SK-N-SH (cell line): Measurements from ENCODE around the gene RND3. TPM values are rescaled to one million over a fixed set of nuclear protein-coding genes. Genes with fewer than 3 reads are reported as not detected.
A peak's percentile ranks its signal among the peaks of the same experiment; 100 is the strongest.

Source experiments
- CTCF ChIA-PET: fragments of 300-600, 350-600 bp; formaldehyde crosslinking; extraction: SDS; loops from one replicate; lab custom pipeline; 2021; lab: Yijun Ruan, JAX
- POLR2A ChIA-PET: fragments of 350-600 bp; sonication (Branson Sonifier 250); formaldehyde crosslinking; extraction: SDS; loops from one replicate; lab custom pipeline; 2020; ENCODE audit warnings: antibody characterized with exemption, inconsistent platforms; lab: Yijun Ruan, JAX
- DNase-seq: peaks from one replicate; pipeline ENCODE4 v3.0.0; 2012
- H2AFZ ChIP-seq: fragments of 200-600 bp; sonication (generic); 2 replicates; pipeline ENCODE4 v1.8.1; 2016; ENCODE audit warnings: antibody characterized with exemption, mild to moderate bottlenecking, low read depth
- H3F3A ChIP-seq: fragments of 200-600 bp; sonication (generic); replicated peaks from 2 replicates; pipeline ENCODE3; 2016; ENCODE audit warnings: antibody characterized with exemption, mild to moderate bottlenecking; ENCODE audit not compliant: insufficient read depth
- H3K27ac ChIP-seq, 2 experiments: fragments of 200-500 bp in 1 of 2; fragments of 200-600 bp in 1 of 2; sonication (Bioruptor generic) in 1 of 2; sonication (generic), shearing (Covaris generic) in 1 of 2; 2 replicates each; pipeline versions ENCODE4 v1.5.1 to v1.6.1; 2014 to 2016; ENCODE audit warnings: low read depth in 2 of 2, inconsistent platforms in 1 of 2, low read length in 1 of 2, mild to moderate bottlenecking in 1 of 2, mixed read lengths in 1 of 2
- H3K27me3 ChIP-seq: fragments of 200-600 bp; sonication (generic), shearing (Covaris generic); 2 replicates; pipeline ENCODE4 v1.6.1; 2016; ENCODE audit warnings: mixed run types; ENCODE audit not compliant: insufficient read depth
- H3K36me3 ChIP-seq, 2 experiments: fragments of 200-500 bp in 1 of 2; fragments of 200-600 bp in 1 of 2; sonication (Bioruptor generic) in 1 of 2; sonication (generic) in 1 of 2; replicated peaks in 1 of 2; 2 replicates each; pipeline versions ENCODE3 to v1.5.1; 2014 to 2016; ENCODE audit warnings: low read length in 1 of 2, mild to moderate bottlenecking in 1 of 2; ENCODE audit not compliant: insufficient read depth in 2 of 2, control insufficient read depth in 1 of 2
- H3K4me1 ChIP-seq, 2 experiments: fragments of 200-500 bp in 1 of 2; fragments of 200-600 bp in 1 of 2; sonication (Bioruptor generic) in 1 of 2; sonication (generic), shearing (Covaris generic) in 1 of 2; 2 replicates each; pipeline versions ENCODE4 v1.5.1 to v1.6.1; 2014 to 2016; ENCODE audit warnings: low read depth in 1 of 2, low read length in 1 of 2, mixed run types in 1 of 2; ENCODE audit not compliant: insufficient read depth in 2 of 2, control insufficient read depth in 1 of 2
- H3K4me2 ChIP-seq: fragments of 200-600 bp; sonication (generic), shearing (Covaris generic); 2 replicates; pipeline ENCODE4 v1.6.1; 2017; ENCODE audit warnings: mixed run types
- H3K4me3 ChIP-seq, 2 experiments: fragments of 200-500 bp in 1 of 2; fragments of 200-600 bp in 1 of 2; sonication (Bioruptor generic) in 1 of 2; sonication (generic), shearing (Covaris generic) in 1 of 2; 2 replicates each; pipeline versions ENCODE4 v1.5.1 to v1.8.1; 2014 to 2016; ENCODE audit warnings: low read depth in 2 of 2, inconsistent platforms in 1 of 2, low read length in 1 of 2, mild to moderate bottlenecking in 1 of 2, mixed read lengths in 1 of 2, moderate library complexity in 1 of 2
- H3K79me2 ChIP-seq: fragments of 200-600 bp; sonication (generic); 2 replicates; pipeline ENCODE4 v1.8.1; 2017; ENCODE audit warnings: mild to moderate bottlenecking; ENCODE audit not compliant: insufficient read depth
- H3K9ac ChIP-seq: fragments of 200-600 bp; sonication (generic); 2 replicates; pipeline ENCODE4 v1.6.1; 2017; ENCODE audit warnings: mixed run types
- H3K9me2 ChIP-seq: fragments of 200-600 bp; sonication (generic); 2 replicates; pipeline ENCODE4 v1.6.1; 2017; ENCODE audit warnings: mixed run types
- H3K9me3 ChIP-seq: fragments of 200-600 bp; sonication (generic); 2 replicates; pipeline ENCODE4 v1.6.1; 2017; ENCODE audit warnings: mixed run types, mild to moderate bottlenecking, moderate library complexity
- H4K20me1 ChIP-seq: fragments of 200-600 bp; sonication (generic); 2 replicates; pipeline ENCODE4 v1.6.1; 2017; ENCODE audit warnings: mild to moderate bottlenecking, mixed run types; ENCODE audit not compliant: insufficient read depth
- CHD2 ChIP-seq: fragments of 150-350 bp; IDR thresholded peaks from 2 replicates; pipeline ENCODE4 v1.6.1; 2018; ENCODE audit warnings: low read length; ENCODE audit not compliant: partially characterized antibody
- ELF1 ChIP-seq: IDR thresholded peaks from 2 replicates; pipeline ENCODE4 v1.4.0; 2012
- EP300 ChIP-seq, 2 experiments: IDR thresholded peaks; 2 replicates each; pipeline versions ENCODE4 v1.4.0 to v1.6.1; 2012; ENCODE audit warnings: borderline replicate concordance in 1 of 2, low read depth in 1 of 2, low read length in 1 of 2
- FOSL2 ChIP-seq: IDR thresholded peaks from 2 replicates; pipeline ENCODE4 v1.4.0; 2012; ENCODE audit warnings: low read depth, mild to moderate bottlenecking, moderate library complexity, borderline replicate concordance
- GABPA ChIP-seq: IDR thresholded peaks from 2 replicates; pipeline ENCODE4 v1.4.0; 2012; ENCODE audit warnings: low read depth, mild to moderate bottlenecking
- GATA2 ChIP-seq: sonication (generic); formaldehyde crosslinking; IDR thresholded peaks from 2 replicates; pipeline ENCODE4 v1.5.0; 2020; ENCODE audit warnings: mild to moderate bottlenecking, missing genetic modification reagents
- MAX ChIP-seq: IDR thresholded peaks from 2 replicates; pipeline ENCODE4 v1.4.0; 2012; ENCODE audit warnings: low read depth
- MEF2A ChIP-seq: IDR thresholded peaks from 2 replicates; pipeline ENCODE4 v1.4.0; 2012; ENCODE audit warnings: low read depth, borderline replicate concordance
- MXI1 ChIP-seq: IDR thresholded peaks from 2 replicates; pipeline ENCODE4 v1.6.1; 2012; ENCODE audit warnings: mild to moderate bottlenecking, low read depth, low read length, improper control_type of control experiment
- NFIC ChIP-seq: IDR thresholded peaks from 2 replicates; pipeline ENCODE4 v1.4.0; 2012; ENCODE audit warnings: borderline replicate concordance
- NRF1 ChIP-seq: IDR thresholded peaks from 2 replicates; pipeline ENCODE4 v1.6.1; 2012; ENCODE audit warnings: low read depth, mild to moderate bottlenecking, low read length
- PBX3 ChIP-seq: IDR thresholded peaks from 2 replicates; pipeline ENCODE4; 2012
- RAD21 ChIP-seq: IDR thresholded peaks from 2 replicates; pipeline ENCODE4 v1.6.1; 2012; ENCODE audit warnings: mild to moderate bottlenecking, low read length
- RXRA ChIP-seq: IDR thresholded peaks from 2 replicates; pipeline ENCODE4 v1.4.0; 2012; ENCODE audit warnings: low read depth, mild to moderate bottlenecking, borderline replicate concordance
- SMC3 ChIP-seq: IDR thresholded peaks from 2 replicates; pipeline ENCODE4 v1.6.1; 2012; ENCODE audit warnings: low read depth, low read length, improper control_type of control experiment
- TAF1 ChIP-seq: IDR thresholded peaks from 2 replicates; pipeline ENCODE4 v1.6.1; 2012; ENCODE audit warnings: low read depth, mild to moderate bottlenecking, low read length, moderate library complexity, borderline replicate concordance
- TCF12 ChIP-seq: IDR thresholded peaks from 2 replicates; pipeline ENCODE4 v1.4.0; 2012
- TEAD4 ChIP-seq: IDR thresholded peaks from 2 replicates; pipeline ENCODE4 v1.4.0; 2012; ENCODE audit warnings: mild to moderate bottlenecking, borderline replicate concordance; ENCODE audit not compliant: insufficient read depth
- USF1 ChIP-seq: IDR thresholded peaks from 2 replicates; pipeline ENCODE4 v1.4.0; 2012; ENCODE audit warnings: low read depth, borderline replicate concordance
- WGBS: methylation state at CpG from one replicate; pipeline ENCODE4 v1.1.6; 2017; ENCODE audit warnings: low lambda C conversion rate; 5-methylcytosine and 5-hydroxymethylcytosine counted together
- polyA plus RNA-seq, 3 experiments: library from polyadenylated mRNA; depleted of rRNA; stranded (reverse); fragments of >200 nt; gene quantifications; 2 replicates each; pipeline ENCODE4 v1.2.3, GENCODE V29; 2012

Gene RND3
- polyA plus RNA-seq, 1 of the 3 experiments (the other 2 are of a cell fraction) = 49.7 TPM

DNA sequence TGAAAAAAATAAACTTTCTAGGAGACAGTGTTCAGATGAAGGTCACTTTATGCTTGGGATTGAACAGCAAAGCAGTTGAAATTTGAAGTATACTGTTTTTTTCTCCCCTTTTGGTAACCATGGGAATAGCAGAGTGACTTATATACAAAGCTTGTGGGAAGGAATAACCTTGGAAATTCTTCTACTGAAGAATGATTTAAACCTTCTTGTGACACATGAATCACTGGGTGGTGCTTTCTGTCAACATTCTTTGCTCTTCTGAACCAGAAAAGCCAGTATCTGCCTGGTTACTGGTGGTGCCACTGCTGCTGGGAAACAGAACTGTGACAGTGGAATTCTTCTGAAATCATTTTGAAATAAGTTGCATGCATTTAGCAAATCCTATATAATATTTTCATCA, 39.4 kb upstream of the RND3 start (continued):
- TF ChIP-seq PBX3 (peak; percentile 97), NRF1 (no peak), CHD2 (no peak), NFIC (peak; percentile 41; the same call in 1 of the 2 replicates), TAF1 (0 out of 2 replicates have a peak, but pooled peaks have one; percentile 32), RXRA (peak; percentile 59; the same call in 1 of the 2 replicates), USF1 (no peak)
- TF ChIP-seq, all 33 proteins: peak for 17

DNA sequence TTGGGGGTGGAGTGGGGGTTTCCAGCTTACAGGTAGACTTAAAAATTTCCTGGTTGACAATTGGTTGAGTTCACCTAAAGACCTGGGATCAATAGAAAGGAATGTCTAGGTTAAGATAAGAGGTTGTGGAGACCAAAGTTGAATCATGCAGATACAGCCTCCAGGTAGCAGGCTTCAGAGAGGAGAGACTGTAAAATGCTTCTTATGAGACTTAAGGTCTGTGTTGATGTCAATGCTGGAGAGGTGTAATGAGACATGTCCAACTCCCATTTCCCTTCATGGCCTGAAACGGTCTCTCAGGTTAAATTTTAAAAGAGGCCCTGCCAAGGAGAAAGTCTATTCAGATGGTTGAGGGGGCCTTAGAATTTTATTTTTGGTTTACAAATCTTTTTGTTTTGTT, 38.5 kb upstream of the RND3 start:
- ChIA-PET POLR2A (no interaction called here), CTCF (no interaction called here)
- Histone ChIP-seq H3F3A (peaks cover 15% of the 10 kb centered on the region), H3K4me3 (no peak overlapping the region), H3K27ac (peak overlapping the region; percentile 53 to 95; a peak in 3 of 4 replicates), H2AFZ (peak overlapping the region; percentile 60; the same call in 1 of the 2 replicates), H3K9ac (peak overlapping the region; percentile 69), H3K4me1 (peaks cover 0 to 19% of the 10 kb centered on the region in 2 experiments; a peak in 2 of 4 replicates), H3K27me3 (no peaks in the 10 kb centered on the region), H3K79me2 (no peaks in the 10 kb centered on the region), H3K9me3 (no peaks in the 10 kb centered on the region), H3K36me3 (no peaks in the 10 kb centered on the region), H4K20me1 (no peaks in the 10 kb centered on the region), H3K9me2 (no peaks in the 10 kb centered on the region), H3K4me2 (no peak overlapping the region)
- TF ChIP-seq TEAD4 (no peak), FOSL2 (no peak), GATA2 (CRISPR knock-in tag) (no peak), RAD21 (no peak), MEF2A (no peak), ELF1 (no peak), SMC3 (no peak)
- 80% methylated on average over 1 of the region's 1 CpG for WGBS
- DNase-seq = no peak

DNA sequence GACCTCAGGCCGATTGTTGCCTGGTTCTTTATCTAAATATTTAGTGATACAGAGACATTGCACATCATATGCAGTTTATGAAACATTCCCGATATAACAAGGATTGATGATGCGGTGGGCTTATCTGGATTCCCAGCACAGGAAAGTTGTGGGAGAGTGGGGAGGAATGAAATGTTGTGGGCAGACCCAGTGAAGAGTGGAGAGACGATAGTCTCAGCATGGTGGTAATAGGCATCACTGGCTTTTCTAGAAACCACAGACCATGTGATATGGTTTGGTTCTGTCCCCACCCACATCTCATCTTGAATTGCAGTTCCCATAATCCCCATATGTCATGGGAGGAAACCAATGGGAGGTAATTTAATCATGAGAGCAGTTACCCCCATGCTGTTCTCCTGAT, 34.8 kb upstream of the RND3 start:
- ChIA-PET POLR2A (no interaction called here), CTCF (interaction anchor here (0.6 kb wide), 1 partner anchor 460 kb away, joined by 3 read pairs; no protein-coding TSS in a partner anchor)
- no peak overlapping the region for H3K27ac ChIP-seq
- no peak overlapping the region for H2AFZ ChIP-seq
- H3K4me1 ChIP-seq = peaks cover 3 to 29% of the 10 kb centered on the region in 2 experiments; a peak in 3 of 4 replicates
- no peaks in the 10 kb centered on the region for H3K9me3 ChIP-seq
- H3F3A ChIP-seq = peaks cover 26% of the 10 kb centered on the region
- no peaks in the 10 kb centered on the region for H4K20me1 ChIP-seq
- H3K9me2 ChIP-seq = no peaks in the 10 kb centered on the region
- H3K9ac ChIP-seq = no peak overlapping the region
- no peaks in the 10 kb centered on the region for H3K36me3 ChIP-seq
- TF ChIP-seq RAD21 (no peak), USF1 (no peak), MAX (no peak), TCF12 (no peak), FOSL2 (no peak), ELF1 (no peak), GABPA (no peak), MEF2A (no peak), CHD2 (no peak), NFIC (no peak), MXI1 (no peak), TAF1 (no peak), EP300 (IDR thresholded peaks at IDR 0.05; ENCODE audit: borderline replicate concordance in 1 of 2, low read depth in 1 of 2, low read length in 1 of 2) (no peak)
- no peak overlapping the region for H3K4me3 ChIP-seq
- H3K4me2 ChIP-seq = no peak overlapping the region
- DNase-seq = no peak
- WGBS = 95% methylated on average over 4 of the region's 4 CpGs
- no peaks in the 10 kb centered on the region for H3K27me3 ChIP-seq
- no peaks in the 10 kb centered on the region for H3K79me2 ChIP-seq
